GM08714 (cell line): ENCODE results near the gene PLA2R1.

Source experiments
- H3K4me3 ChIP-seq: fragments of 200-500 bp; sonication (Bioruptor generic); 2 replicates; pipeline ENCODE4 v1.5.1; 2014; ENCODE audit warnings: mild to moderate bottlenecking, low read length, inconsistent platforms
- ZNF274 ChIP-seq: IDR thresholded peaks from 2 replicates; pipeline ENCODE4 v1.6.1; 2012; ENCODE audit warnings: mild to moderate bottlenecking, low read depth, low read length

Gene PLA2R1

GRCh38 chr2:160033732-160034392 is 28.6 kb downstream of the PLA2R1 start:
- no peak for TF ChIP-seq ZNF274
- H3K4me3 ChIP-seq, result no peak overlapping the region

- H3K4me3 ChIP-seq, result no peak overlapping the region
- TF ChIP-seq ZNF274, result no peak
Measured at GRCh38 chr2:160029270-160029628, 33.2 kb downstream of the PLA2R1 start.

GRCh38 chr2:160028431-160029269 is 33.8 kb downstream of the PLA2R1 start:
- TF ChIP-seq ZNF274, result no peak

GRCh38 chr2:160022162-160022561 is 40.3 kb downstream of the PLA2R1 start:
- TF ChIP-seq ZNF274, result no peak

More at GRCh38 chr2:160028431-160029269, 33.8 kb downstream of the PLA2R1 start:
- H3K4me3 ChIP-seq, result no peak overlapping the region

GRCh38 chr2:160019374-160020090 is 42.9 kb downstream of the PLA2R1 start:
- no peak overlapping the region for H3K4me3 ChIP-seq
- TF ChIP-seq ZNF274, result no peak

More at GRCh38 chr2:160022162-160022561, 40.3 kb downstream of the PLA2R1 start:
- no peak overlapping the region for H3K4me3 ChIP-seq

- TF ChIP-seq ZNF274, result no peak
- H3K4me3 ChIP-seq, result no peak overlapping the region
Measured at GRCh38 chr2:160015746-160016145, 46.7 kb downstream of the PLA2R1 start.

- no peak overlapping the region for H3K4me3 ChIP-seq
- no peak for TF ChIP-seq ZNF274
Measured at GRCh38 chr2:160014227-160014626, 48.2 kb downstream of the PLA2R1 start.

- TF ChIP-seq ZNF274, result no peak
- H3K4me3 ChIP-seq, result no peak overlapping the region
Measured at GRCh38 chr2:160010361-160011145, 51.9 kb downstream of the PLA2R1 start.

GRCh38 chr2:160007111-160007510 is 55.3 kb downstream of the PLA2R1 start:
- no peak for TF ChIP-seq ZNF274
- no peak overlapping the region for H3K4me3 ChIP-seq

- TF ChIP-seq ZNF274, result no peak
- H3K4me3 ChIP-seq, result no peak overlapping the region
Measured at GRCh38 chr2:160006475-160006874, 55.9 kb downstream of the PLA2R1 start.

- H3K4me3 ChIP-seq, result no peak overlapping the region
- TF ChIP-seq ZNF274, result no peak
Measured at GRCh38 chr2:160005908-160006307, 56.5 kb downstream of the PLA2R1 start.

GRCh38 chr2:160005476-160005875 is 56.9 kb downstream of the PLA2R1 start:
- H3K4me3 ChIP-seq, result no peak overlapping the region
- no peak for TF ChIP-seq ZNF274

GRCh38 chr2:159998961-159999360 is 63.5 kb downstream of the PLA2R1 start:
- H3K4me3 ChIP-seq, result no peak overlapping the region
- no peak for TF ChIP-seq ZNF274

GRCh38 chr2:159998243-159998642 is 64.2 kb downstream of the PLA2R1 start:
- no peak for TF ChIP-seq ZNF274
- H3K4me3 ChIP-seq, result no peak overlapping the region
